IMR-90 (cell line): ENCODE measurements around the gene NEK2. TPM values are rescaled to one million over a fixed set of nuclear protein-coding genes. Genes with fewer than 3 reads are reported as not detected.

Source experiments
- ATAC-seq: fragments of 200-7000 bp; cut with Tn5 transposase; 2 replicates; pipeline ENCODE4 v1.9.1; 2020; ENCODE audit warnings: low read depth, mild to moderate bottlenecking, moderate library complexity
- BruUV-seq: library from RNA; stranded (reverse); fragments of 400-500 nt; replicated peaks from 2 replicates; lab custom pipeline; 2021; lab: Mats Ljungman, UMichigan
- CTCF ChIA-PET: fragments of 300-600 bp; formaldehyde crosslinking; extraction: SDS; loops from one replicate; lab custom pipeline; 2021; ENCODE audit warnings: antibody characterized with exemption; lab: Yijun Ruan, JAX
- POLR2A ChIA-PET: fragments of 300-600 bp; sonication (Branson Sonifier 250); formaldehyde crosslinking; loops from one replicate; lab custom pipeline; 2022; ENCODE audit warnings: antibody characterized with exemption; ENCODE audit not compliant: unreplicated experiment; lab: Charles Lee
- DNase-seq: peaks from one replicate; pipeline ENCODE4 v3.0.0; 2013
- H2AFZ ChIP-seq: replicated peaks from 2 replicates; pipeline ENCODE3; 2013; ENCODE audit warnings: low read length, mild to moderate bottlenecking; ENCODE audit not compliant: poor library complexity
- H2AK5ac ChIP-seq: 2 replicates; pipeline ENCODE4 v1.6.1; 2013; ENCODE audit warnings: low read depth, low read length, inconsistent platforms
- H2AK9ac ChIP-seq: replicated peaks from 2 replicates; pipeline ENCODE3; 2013; ENCODE audit warnings: mild to moderate bottlenecking, low read depth, low read length, moderate library complexity; ENCODE audit not compliant: poor library complexity
- H2BK120ac ChIP-seq: 2 replicates; pipeline ENCODE4 v1.6.1; 2013; ENCODE audit warnings: low read depth, low read length, inconsistent platforms
- H2BK15ac ChIP-seq: 3 replicates; pipeline ENCODE4 v1.6.1; 2013; ENCODE audit warnings: low read depth, low read length, inconsistent platforms
- H2BK20ac ChIP-seq: 2 replicates; pipeline ENCODE4 v1.6.1; 2013; ENCODE audit warnings: low read depth, mild to moderate bottlenecking, inconsistent platforms, low read length, moderate library complexity
- H2BK5ac ChIP-seq: 2 replicates; pipeline ENCODE4 v1.6.1; 2013; ENCODE audit warnings: mild to moderate bottlenecking, low read depth, low read length, inconsistent platforms; ENCODE audit not compliant: poor library complexity, severe bottlenecking
- H3K14ac ChIP-seq: replicated peaks from 2 replicates; pipeline ENCODE4 v1.6.1; 2013; ENCODE audit warnings: low read depth, low read length, inconsistent platforms
- H3K18ac ChIP-seq: 2 replicates; pipeline ENCODE4 v1.6.1; 2013; ENCODE audit warnings: low read depth, low read length, control low read depth
- H3K23ac ChIP-seq: 2 replicates; pipeline ENCODE4 v1.6.1; 2013; ENCODE audit warnings: low read depth, low read length, inconsistent platforms
- H3K27ac ChIP-seq: 2 replicates; pipeline ENCODE4 v1.5.1; 2013; ENCODE audit warnings: mild to moderate bottlenecking, control low read depth, low read length; ENCODE audit not compliant: insufficient read depth
- H3K27me3 ChIP-seq: 2 replicates; pipeline ENCODE4 v1.6.1; 2013; ENCODE audit warnings: low read length; ENCODE audit not compliant: control insufficient read depth, insufficient read depth
- H3K36me3 ChIP-seq: 2 replicates; pipeline ENCODE4 v1.6.1; 2013; ENCODE audit warnings: low read length, mixed read lengths; ENCODE audit not compliant: control insufficient read depth, insufficient read depth
- H3K4ac ChIP-seq: 2 replicates; pipeline ENCODE4 v1.6.1; 2013; ENCODE audit warnings: low read depth, low read length, inconsistent platforms
- H3K4me1 ChIP-seq: 2 replicates; pipeline ENCODE4 v1.6.1; 2013; ENCODE audit warnings: low read length, mixed read lengths; ENCODE audit not compliant: control insufficient read depth, insufficient read depth
- H3K4me2 ChIP-seq: 2 replicates; pipeline ENCODE4 v1.6.1; 2013; ENCODE audit warnings: low read depth, mild to moderate bottlenecking, control low read depth, low read length, moderate library complexity
- H3K4me3 ChIP-seq: 2 replicates; pipeline ENCODE4 v1.5.1; 2013; ENCODE audit warnings: low read depth, mild to moderate bottlenecking, control low read depth, low read length, moderate library complexity; ENCODE audit not compliant: insufficient read depth
- H3K56ac ChIP-seq: 2 replicates; pipeline ENCODE4 v1.6.1; 2013; ENCODE audit warnings: low read length, inconsistent platforms; ENCODE audit not compliant: insufficient read depth; ENCODE audit errors: extremely low read depth
- H3K79me1 ChIP-seq, 2 experiments: 2 replicates each; pipeline ENCODE4 v1.6.1; 2013; ENCODE audit warnings: low read length in 2 of 2, inconsistent platforms in 1 of 2, low read depth in 1 of 2
- H3K9ac ChIP-seq: 2 replicates; pipeline ENCODE4 v1.6.1; 2013; ENCODE audit warnings: low read depth, low read length, control low read depth
- H3K9me1 ChIP-seq: 2 replicates; pipeline ENCODE4 v1.6.1; 2013; ENCODE audit warnings: low read length, inconsistent platforms; ENCODE audit not compliant: insufficient read depth
- H3K9me3 ChIP-seq: 2 replicates; pipeline ENCODE4 v1.6.1; 2013; ENCODE audit warnings: low read length; ENCODE audit not compliant: control insufficient read depth, insufficient read depth
- H4K20me1 ChIP-seq: 2 replicates; pipeline ENCODE4 v1.6.1; 2013; ENCODE audit warnings: low read length, inconsistent platforms; ENCODE audit not compliant: insufficient read depth
- H4K5ac ChIP-seq: 2 replicates; pipeline ENCODE4 v1.6.1; 2013; ENCODE audit warnings: mild to moderate bottlenecking, low read depth, low read length, control low read depth
- H4K8ac ChIP-seq, 2 experiments: 2 replicates each; pipeline ENCODE4 v1.6.1; 2013; ENCODE audit warnings: low read depth in 2 of 2, low read length in 2 of 2, control low read depth in 1 of 2, inconsistent platforms in 1 of 2
- H4K91ac ChIP-seq: 2 replicates; pipeline ENCODE4 v1.6.1; 2013; ENCODE audit warnings: low read depth, low read length, inconsistent platforms; ENCODE audit not compliant: insufficient read depth
- BHLHE40 ChIP-seq: fragments of 150-350 bp; IDR thresholded peaks from 2 replicates; pipeline ENCODE4 v1.6.1; 2016; ENCODE audit warnings: mild to moderate bottlenecking, low read depth, low read length
- CHD1 ChIP-seq: IDR thresholded peaks from 2 replicates; pipeline ENCODE4 v1.6.1; 2012; ENCODE audit warnings: low read depth, low read length, improper control_type of control experiment
- FOS ChIP-seq: fragments of 150-350 bp; IDR thresholded peaks from 2 replicates; pipeline ENCODE4 v1.6.1; 2016; ENCODE audit warnings: low read depth, low read length
- MAZ ChIP-seq: IDR thresholded peaks from 2 replicates; pipeline ENCODE4 v1.6.1; 2012; ENCODE audit warnings: low read depth, mild to moderate bottlenecking, low read length, improper control_type of control experiment, moderate library complexity, borderline replicate concordance
- MXI1 ChIP-seq: IDR thresholded peaks from 2 replicates; pipeline ENCODE4 v1.6.1; 2012; ENCODE audit warnings: low read depth, mild to moderate bottlenecking, low read length, moderate library complexity, borderline replicate concordance
- RCOR1 ChIP-seq: IDR thresholded peaks from 2 replicates; pipeline ENCODE4 v1.6.1; 2012; ENCODE audit warnings: mild to moderate bottlenecking, low read length, improper control_type of control experiment; ENCODE audit not compliant: insufficient replicate concordance
- SMC3 ChIP-seq: fragments of 150-350 bp; IDR thresholded peaks from 2 replicates; pipeline ENCODE4 v1.6.1; 2016; ENCODE audit warnings: low read depth, mild to moderate bottlenecking, antibody characterized with exemption, low read length, moderate library complexity
- WGBS, 2 experiments: methylation state at CpG; one replicate each; pipeline versions ENCODE4 v1.1.5 to v1.1.7; 2013; ENCODE audit warnings: missing lambda C conversion rate in 2 of 2; ENCODE audit not compliant: insufficient read length in 1 of 2; ENCODE audit errors: extremely low coverage in 2 of 2; 5-methylcytosine and 5-hydroxymethylcytosine counted together
- dilution Hi-C: fragments of 300-500 bp; cut with HindIII; formaldehyde crosslinking; loops from one replicate; pipeline ENCODE4 v1.14.3; 2018; ENCODE audit warnings: low sequenced_read_pairs; ENCODE audit not compliant: unreplicated experiment
- in situ Hi-C: fragments of 300-500 bp; cut with MboI; formaldehyde crosslinking; loops from 3 replicates; pipeline ENCODE4 v1.14.3; 2019; ENCODE audit warnings: low sequenced_read_pairs, inconsistent platforms, mixed read lengths
- intact Hi-C: fragments of 100-400 bp; cut with micrococcal nuclease; formaldehyde crosslinking; loops from 2 replicates; pipeline ENCODE4 v1.10.0; 2022
- polyA plus RNA-seq, 3 experiments: library from polyadenylated mRNA; depleted of rRNA; stranded (reverse); fragments of >200 nt; gene quantifications; 2 replicates each; pipeline ENCODE4 v1.2.3, GENCODE V29; 2012; ENCODE audit warnings: low replicate concordance in 1 of 3
- total RNA-seq: library from RNA; depleted of rRNA; stranded (reverse); fragments of >200 nt; gene quantifications from 2 replicates; pipeline ENCODE4 v1.2.3, GENCODE V29; 2012

NEK2 gene
- total and polyA plus RNA-seq, 2 of the 4 experiments (the other 2 are of a cell fraction) = 9.9 to 26.0 TPM

DNA sequence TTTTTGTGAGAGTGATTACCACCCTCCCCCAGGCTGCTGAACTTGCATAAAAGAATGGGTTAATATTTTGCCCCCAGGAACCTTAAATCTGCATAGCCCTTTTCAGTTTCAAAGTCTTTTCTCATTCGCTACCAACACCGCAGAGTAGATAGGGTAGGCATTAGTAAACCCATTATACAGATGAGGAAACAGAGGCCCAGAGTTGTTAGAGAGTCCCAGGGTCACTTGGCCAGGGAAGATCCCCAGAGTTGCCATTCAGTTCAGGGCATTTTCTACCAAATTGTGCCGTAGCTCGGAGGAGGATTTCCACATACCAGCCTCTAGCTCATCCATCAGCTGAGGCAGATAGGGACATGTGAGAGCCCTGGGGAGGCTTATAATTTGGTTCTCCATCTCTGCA is 40.5 kb downstream of the NEK2 start:
- H3K27me3 ChIP-seq = no peaks in the 10 kb centered on the region
- no peak overlapping the region for H4K91ac ChIP-seq
- H3K4me3 ChIP-seq = no peak overlapping the region
- H3K4ac ChIP-seq = no peak overlapping the region
- peaks cover 19% of the 10 kb centered on the region for H3K9me1 ChIP-seq
- H3K4me1 ChIP-seq = peaks cover 22% of the 10 kb centered on the region
- no peak for ATAC-seq
- TF ChIP-seq MAZ (no peak), CHD1 (no peak), SMC3 (no peak), MXI1 (no peak), BHLHE40 (no peak), FOS (no peak), RCOR1 (no peak)
- no peaks in the 10 kb centered on the region for H3K9me3 ChIP-seq
- no peak overlapping the region for H3K14ac ChIP-seq
- no peaks in the 10 kb centered on the region for H3K36me3 ChIP-seq
- no peaks in the 10 kb centered on the region for H3K79me1 ChIP-seq
- H2BK120ac ChIP-seq = no peak overlapping the region
- DNase-seq = no peak
- no TSS peak for BruUV-seq
- H2AK9ac ChIP-seq = no peak overlapping the region
- no peak overlapping the region for H2AFZ ChIP-seq
- no CpG with 5 or more reads among the region's 4 CpGs for WGBS, 2 experiments
- no peak overlapping the region for H4K5ac ChIP-seq
- in situ Hi-C loops = no loop called here
- H2AK5ac ChIP-seq = no peak overlapping the region
- no peak overlapping the region for H2BK20ac ChIP-seq
- H2BK15ac ChIP-seq = no peak overlapping the region
- intact Hi-C loops = no loop called here
- H2BK5ac ChIP-seq = no peak overlapping the region
- H3K18ac ChIP-seq = no peak overlapping the region
- no peak overlapping the region for H3K4me2 ChIP-seq
- no peak overlapping the region for H3K27ac ChIP-seq
- H3K23ac ChIP-seq = no peak overlapping the region
- H3K9ac ChIP-seq = no peak overlapping the region
- ChIA-PET CTCF (no interaction called here), POLR2A (no interaction called here)
- H4K8ac ChIP-seq = no peak overlapping the region
- dilution Hi-C loops = no loop called here
- H4K20me1 ChIP-seq = no peaks in the 10 kb centered on the region
- H3K56ac ChIP-seq = no peak overlapping the region
